H9 (cell line): ENCODE results near the gene CMAS. TPM values are rescaled to one million over a fixed set of nuclear protein-coding genes. Genes with fewer than 3 reads are reported as not detected.
"Not testable (repeated sequence)": the region's sequence is repeated elsewhere in the genome, so short reads cannot be mapped to it uniquely, and the experiment has no call there.

Experiments
- DNase-seq: peaks from one replicate; pipeline ENCODE4 v3.0.0-alpha.2; 2017
- H2AFZ ChIP-seq: one replicate; pipeline ENCODE4 v1.6.1; 2013; ENCODE audit warnings: mild to moderate bottlenecking, low read length, control low read depth, moderate library complexity
- H2AK5ac ChIP-seq: 2 replicates; pipeline ENCODE4 v1.6.1; 2013; ENCODE audit warnings: low read length, control low read depth, mixed read lengths; ENCODE audit not compliant: insufficient read length
- H2BK120ac ChIP-seq: one replicate; pipeline ENCODE4 v1.6.1; 2013; ENCODE audit warnings: low read depth, mild to moderate bottlenecking, low read length, control low read depth, inconsistent platforms; ENCODE audit not compliant: poor library complexity, severe bottlenecking
- H2BK12ac ChIP-seq: 2 replicates; pipeline ENCODE4 v1.6.1; 2013; ENCODE audit warnings: low read length, control low read depth, mixed read lengths, low read depth; ENCODE audit not compliant: insufficient read length
- H2BK15ac ChIP-seq: 2 replicates; pipeline ENCODE4 v1.6.1; 2013; ENCODE audit warnings: low read depth, low read length, control low read depth
- H2BK20ac ChIP-seq: one replicate; pipeline ENCODE4 v1.6.1; 2013; ENCODE audit warnings: low read depth, mild to moderate bottlenecking, low read length, control low read depth, inconsistent platforms; ENCODE audit not compliant: poor library complexity, severe bottlenecking
- H2BK5ac ChIP-seq: 2 replicates; pipeline ENCODE4 v1.6.1; 2013; ENCODE audit warnings: low read length, control low read depth, mixed read lengths; ENCODE audit not compliant: insufficient read length
- H3K14ac ChIP-seq: 2 replicates; pipeline ENCODE4 v1.6.1; 2013; ENCODE audit warnings: low read length, control low read depth; ENCODE audit not compliant: insufficient read depth
- H3K18ac ChIP-seq: 2 replicates; pipeline ENCODE4 v1.6.1; 2013; ENCODE audit warnings: low read depth, mild to moderate bottlenecking, mixed read lengths, low read length, control low read depth; ENCODE audit not compliant: insufficient read length
- H3K23ac ChIP-seq: 2 replicates; pipeline ENCODE4 v1.6.1; 2013; ENCODE audit warnings: low read length, control low read depth, mixed read lengths, low read depth; ENCODE audit not compliant: insufficient read length
- H3K23me2 ChIP-seq: 2 replicates; pipeline ENCODE4 v1.6.1; 2013; ENCODE audit warnings: low read depth, mild to moderate bottlenecking, mixed read lengths, low read length, control low read depth; ENCODE audit not compliant: insufficient read length, poor library complexity, severe bottlenecking
- H3K27ac ChIP-seq: 2 replicates; pipeline ENCODE4 v1.5.1; 2013; ENCODE audit warnings: low read length, control low read depth, mixed read lengths, low read depth; ENCODE audit not compliant: insufficient read length
- H3K27me3 ChIP-seq: 2 replicates; pipeline ENCODE4 v1.6.1; 2013; ENCODE audit warnings: low read length, control low read depth, inconsistent platforms; ENCODE audit not compliant: insufficient read depth
- H3K4ac ChIP-seq: 2 replicates; pipeline ENCODE4 v1.6.1; 2013; ENCODE audit warnings: low read depth, mild to moderate bottlenecking, control low read depth, inconsistent platforms, low read length, moderate library complexity
- H3K4me1 ChIP-seq: 2 replicates; pipeline ENCODE4 v1.6.1; 2013; ENCODE audit warnings: low read length, control low read depth, inconsistent platforms; ENCODE audit not compliant: insufficient read depth
- H3K4me2 ChIP-seq: 2 replicates; pipeline ENCODE4 v1.6.1; 2013; ENCODE audit warnings: low read length, control low read depth, mixed read lengths; ENCODE audit not compliant: insufficient read length, insufficient read depth
- H3K56ac ChIP-seq: 2 replicates; pipeline ENCODE4 v1.6.1; 2013; ENCODE audit warnings: low read depth, mild to moderate bottlenecking, mixed read lengths, low read length, control low read depth; ENCODE audit not compliant: insufficient read length
- H3K79me1 ChIP-seq: 2 replicates; pipeline ENCODE4 v1.6.1; 2013; ENCODE audit warnings: low read depth, mild to moderate bottlenecking, moderate library complexity, low read length, control low read depth, inconsistent platforms; ENCODE audit not compliant: insufficient read depth, poor library complexity, severe bottlenecking
- H3K79me2 ChIP-seq: 2 replicates; pipeline ENCODE4 v1.6.1; 2013; ENCODE audit warnings: low read length, control low read depth, inconsistent platforms; ENCODE audit not compliant: insufficient read depth
- H3K9ac ChIP-seq: 2 replicates; pipeline ENCODE4 v1.6.1; 2013; ENCODE audit warnings: low read length, control low read depth, mixed read lengths; ENCODE audit not compliant: insufficient read length; ENCODE audit errors: extremely low read depth
- H3K9me3 ChIP-seq: one replicate; pipeline ENCODE4 v1.6.1; 2013; ENCODE audit warnings: low read depth, low read length, inconsistent platforms; ENCODE audit not compliant: control insufficient read depth
- H3T11ph ChIP-seq: one replicate; pipeline ENCODE4 v1.6.1; 2013; ENCODE audit warnings: mild to moderate bottlenecking, low read length, control low read depth, inconsistent platforms
- H4K20me1 ChIP-seq: one replicate; pipeline ENCODE4 v1.6.1; 2013; ENCODE audit not compliant: control insufficient read depth, insufficient read length, insufficient read depth
- H4K5ac ChIP-seq: 2 replicates; pipeline ENCODE4 v1.6.1; 2013; ENCODE audit warnings: low read depth, mild to moderate bottlenecking, mixed read lengths, low read length, control low read depth; ENCODE audit not compliant: insufficient read length
- H4K8ac ChIP-seq: replicated peaks from 2 replicates; pipeline ENCODE4 v1.6.1; 2013; ENCODE audit warnings: low read length, control low read depth, mixed read lengths, low read depth; ENCODE audit not compliant: insufficient read length
- H4K91ac ChIP-seq: 2 replicates; pipeline ENCODE4 v1.6.1; 2013; ENCODE audit warnings: low read depth, mild to moderate bottlenecking, moderate library complexity, mixed read lengths, low read length, control low read depth; ENCODE audit not compliant: insufficient read length
- H3K27ac Mint-ChIP-seq, 3 experiments: 2 replicates in 2 of 3; 3 replicates in 1 of 3; pipeline ENCODE4 v1.8.0; 2020 to 2021; ENCODE audit warnings: mixed read lengths in 3 of 3, mild to moderate bottlenecking in 1 of 3, moderate library complexity in 1 of 3
- H3K27me3 Mint-ChIP-seq: 2 replicates; pipeline ENCODE4 v1.8.0; 2021; ENCODE audit warnings: low read depth, mild to moderate bottlenecking, moderate library complexity, mixed read lengths
- H3K36me3 Mint-ChIP-seq, 3 experiments: 2 replicates in 2 of 3; 3 replicates in 1 of 3; pipeline ENCODE4 v1.8.0; 2020 to 2021; ENCODE audit warnings: low read depth in 3 of 3, mixed read lengths in 3 of 3; ENCODE audit not compliant: insufficient read depth in 1 of 3
- H3K4me1 Mint-ChIP-seq, 2 experiments: 2 replicates each; pipeline ENCODE4 v1.8.0; 2020; ENCODE audit warnings: mixed read lengths in 2 of 2
- H3K4me3 Mint-ChIP-seq, 2 experiments: 2 replicates in 1 of 2; 3 replicates in 1 of 2; pipeline ENCODE4 v1.8.0; 2020 to 2021; ENCODE audit warnings: mild to moderate bottlenecking in 2 of 2, mixed read lengths in 2 of 2, moderate library complexity in 1 of 2
- H3K9me3 Mint-ChIP-seq, 2 experiments: 2 replicates in 1 of 2; 3 replicates in 1 of 2; pipeline ENCODE4 v1.8.0; 2020; ENCODE audit warnings: mild to moderate bottlenecking in 2 of 2, mixed read lengths in 2 of 2, moderate library complexity in 1 of 2
- CTCF ChIP-seq: fragments of 200-600 bp; sonication (generic); conservative IDR thresholded peaks from 3 replicates; pipeline ENCODE4 v1.8.0; 2021; ENCODE audit warnings: antibody characterized with exemption, mild to moderate bottlenecking
- WGBS: extraction: QIAGEN DNeasy Blood & Tissue Kit; methylation state at CpG from one replicate; pipeline ENCODE4 v1.1.7; 2013; ENCODE audit warnings: missing lambda C conversion rate, low lambda C conversion rate, mixed read lengths; ENCODE audit not compliant: insufficient read length; ENCODE audit errors: extremely low coverage; 5-methylcytosine and 5-hydroxymethylcytosine counted together
- total RNA-seq: library from RNA; stranded (reverse); gene quantifications from 2 replicates; pipeline ENCODE4 v1.2.1, GENCODE V29; 2021

CMAS gene
- total RNA-seq, 1 experiment from 2014 or later = 47.4 TPM

GRCh38 chr12:22002430-22002829 is 43.6 kb upstream of the CMAS start:
- no peak overlapping the region for H2AFZ ChIP-seq
- no peak overlapping the region for H2BK120ac ChIP-seq
- H4K8ac ChIP-seq = no peak overlapping the region
- H4K91ac ChIP-seq = no peak overlapping the region
- H3K4me1 ChIP-seq = no peaks in the 10 kb centered on the region
- no peak overlapping the region for H2BK12ac ChIP-seq
- H3K18ac ChIP-seq = no peak overlapping the region
- no peak overlapping the region for H3K4me2 ChIP-seq
- TF ChIP-seq CTCF = no peak
- H3K27me3 ChIP-seq = no peaks in the 10 kb centered on the region
- H2BK15ac ChIP-seq = no peak overlapping the region
- H3K14ac ChIP-seq = no peak overlapping the region
- H3K9me3 ChIP-seq = no peaks in the 10 kb centered on the region
- H3K79me2 ChIP-seq = no peaks in the 10 kb centered on the region
- no peak overlapping the region for H2BK20ac ChIP-seq
- H3K4ac ChIP-seq = no peak overlapping the region
- H3K4me3 Mint-ChIP-seq = no peak overlapping the region
- H3K23ac ChIP-seq = no peak overlapping the region
- H4K20me1 ChIP-seq = no peaks in the 10 kb centered on the region
- H2AK5ac ChIP-seq = no peak overlapping the region
- H3K36me3 Mint-ChIP-seq = no peaks in the 10 kb centered on the region
- H3K56ac ChIP-seq = no peak overlapping the region
- peaks cover 0 to 4% of the 10 kb centered on the region in 2 experiments; a peak in 1 of 4 replicates for H3K4me1 Mint-ChIP-seq
- no peaks in the 10 kb centered on the region for H3K9me3 Mint-ChIP-seq
- no peak overlapping the region for H3T11ph ChIP-seq
- H3K27me3 Mint-ChIP-seq = no peaks in the 10 kb centered on the region
- H3K79me1 ChIP-seq = no peaks in the 10 kb centered on the region
- H3K23me2 ChIP-seq = no peaks in the 10 kb centered on the region
- no peak overlapping the region for H3K27ac ChIP-seq
- no CpG with 5 or more reads among the region's 3 CpGs for WGBS
- H3K9ac ChIP-seq = no peak overlapping the region
- no peak for DNase-seq
- no peak overlapping the region for H4K5ac ChIP-seq
- no peak overlapping the region for H3K27ac Mint-ChIP-seq
- no peak overlapping the region for H2BK5ac ChIP-seq

GRCh38 chr12:22007794-22008193 is 38.2 kb upstream of the CMAS start:
- not testable (repeated sequence) for H3K9me3 ChIP-seq, H3K56ac ChIP-seq, H3K4ac ChIP-seq, H2BK15ac ChIP-seq, H3K4me1 Mint-ChIP-seq, H2BK120ac ChIP-seq, H3K23ac ChIP-seq, H3K27ac ChIP-seq, H4K5ac ChIP-seq, H3K9ac ChIP-seq, H3K18ac ChIP-seq, H2AFZ ChIP-seq, H2AK5ac ChIP-seq, H3K23me2 ChIP-seq, H3K14ac ChIP-seq, H3K27me3 Mint-ChIP-seq, DNase-seq, H3K36me3 Mint-ChIP-seq, H3K27ac Mint-ChIP-seq, H2BK12ac ChIP-seq, H3K27me3 ChIP-seq, H3K4me2 ChIP-seq, H4K20me1 ChIP-seq, H3K4me1 ChIP-seq, H4K91ac ChIP-seq, H2BK5ac ChIP-seq, H3K79me1 ChIP-seq, H2BK20ac ChIP-seq, H3K79me2 ChIP-seq, H3T11ph ChIP-seq, H4K8ac ChIP-seq, H3K4me3 Mint-ChIP-seq
- no CpG with 5 or more reads among the region's 2 CpGs for WGBS
- peaks cover 24 to 27% of the 10 kb centered on the region in 2 experiments for H3K9me3 Mint-ChIP-seq
